GM19240 (cell line): ENCODE data around the gene CYLD.
A peak's percentile ranks its signal among the peaks of the same experiment; 100 is the strongest.

ENCODE experiments used
- DNase-seq: peaks from one replicate; pipeline ENCODE4 v3.0.0; 2011; ENCODE audit warnings: low spot score; ENCODE audit not compliant: insufficient read length

CYLD gene

DNA sequence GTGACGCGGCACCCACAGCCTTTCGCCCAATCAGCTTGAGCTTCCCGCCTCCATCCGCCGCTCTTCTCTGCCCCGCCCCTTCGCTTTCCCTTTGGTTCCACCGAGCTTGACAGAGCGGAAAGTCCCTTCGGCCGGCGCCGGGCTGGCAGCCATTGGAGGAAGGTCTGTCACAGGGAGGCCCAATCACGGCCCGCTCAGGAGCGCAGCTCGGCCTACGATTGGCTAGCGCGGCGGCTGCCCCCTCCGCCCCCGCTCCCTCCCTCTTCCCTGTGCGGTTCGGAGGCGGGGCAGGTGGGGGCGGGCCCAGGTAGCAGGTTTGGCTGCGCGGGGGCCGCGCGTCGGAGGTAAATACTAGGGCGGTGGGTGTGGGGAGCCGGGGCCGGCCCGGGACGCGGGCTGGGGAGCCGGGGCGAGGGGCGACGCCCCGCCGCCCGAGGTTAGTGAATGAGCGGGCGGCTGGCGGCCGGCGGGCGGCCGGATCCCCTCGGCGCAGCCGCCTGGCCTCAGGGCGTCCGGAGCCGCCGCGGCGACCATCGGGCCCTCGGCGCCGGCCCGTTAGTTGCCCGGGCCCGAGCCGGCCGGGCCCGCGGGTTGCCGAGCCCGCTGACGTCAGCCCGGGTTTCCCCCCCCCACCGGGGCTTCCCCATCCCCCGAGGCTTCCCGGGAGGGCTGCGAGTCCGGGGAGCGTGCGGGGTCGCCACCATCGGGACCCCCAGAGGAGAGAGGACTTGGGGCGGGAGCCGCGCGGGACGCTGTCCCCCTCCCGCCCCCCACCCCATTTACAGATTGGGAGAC lies at the start of gene CYLD:
Gene CYLD, plus strand, starts transcription at position 306 of the 795 bp plus-strand sequence. CDS start 7,613 bp downstream, outside the sequence.
- DNase-seq, result peak; percentile 78

DNA sequence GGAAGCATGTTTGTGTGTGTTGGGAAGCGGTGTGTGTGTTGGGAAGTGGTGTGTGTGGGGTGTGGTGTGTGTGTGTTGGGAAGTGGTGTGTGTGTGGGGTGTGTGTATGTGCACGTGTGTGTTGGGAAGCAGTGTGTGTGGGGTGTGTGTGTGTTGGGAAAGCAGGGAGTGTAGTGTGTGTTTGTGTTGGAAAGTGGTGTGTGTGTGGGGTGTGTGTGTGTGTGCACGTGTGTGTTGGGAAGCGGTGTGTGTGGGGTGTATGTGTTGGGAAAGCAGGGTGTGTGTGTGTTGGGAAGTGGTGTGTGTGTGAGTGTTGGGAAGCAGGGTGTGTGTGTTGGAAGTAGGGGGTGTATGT lies 49.3 kb upstream of the CYLD start:
- no peak for DNase-seq

DNA sequence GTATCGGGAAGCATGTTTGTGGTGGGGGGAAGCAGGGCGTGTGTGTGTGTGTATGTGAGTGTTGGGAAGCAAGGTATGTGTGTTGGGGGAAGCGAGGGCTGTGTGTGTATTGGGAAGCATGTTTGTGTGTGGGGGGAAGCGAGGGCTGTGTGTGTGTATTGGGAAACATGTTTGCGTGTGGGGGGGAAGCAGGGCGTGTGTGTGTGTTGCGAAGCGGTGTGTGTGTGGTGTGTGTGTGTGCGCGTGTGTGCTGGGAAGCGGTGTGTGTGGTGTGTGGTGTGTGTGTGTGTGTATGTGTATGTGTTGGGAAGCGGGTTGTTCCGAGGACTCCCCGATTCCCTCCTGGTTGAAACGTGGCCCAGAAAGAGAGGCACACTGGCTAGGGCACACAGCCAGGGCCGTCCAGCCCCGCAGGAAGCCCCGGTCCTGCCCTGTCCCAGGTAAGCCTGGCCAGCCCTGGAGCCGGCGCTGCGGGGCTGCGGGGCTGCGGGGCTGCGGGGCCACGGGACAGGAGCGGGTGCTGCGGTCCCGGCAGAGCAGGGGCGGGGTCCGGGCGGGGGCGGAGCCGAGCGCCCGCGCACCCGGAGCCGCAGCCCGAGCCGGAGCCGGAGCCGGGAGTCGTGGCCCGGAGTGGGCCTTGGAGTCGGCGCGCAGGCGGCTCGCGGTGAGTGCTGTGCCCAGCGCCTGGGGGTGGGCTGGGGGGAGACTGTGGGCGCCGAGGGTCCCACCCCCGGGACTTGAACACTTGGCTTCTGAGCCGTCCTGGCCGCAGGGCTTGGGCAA lies 48.7 kb upstream of the CYLD start, which contains the start of gene NOD2:
Gene NOD2, plus strand, starts transcription at position 608 of the 783 bp plus-strand sequence. CDS start 5,890 bp downstream, outside the sequence.
- DNase-seq, result no peak

- DNase-seq, result no peak
These were observed 47.7 kb upstream of the CYLD start for GRCh38 chr16:50694206-50694605.

GRCh38 chr16:50695017-50696000 lies 46.6 kb upstream of the CYLD start:
- DNase-seq, result no peak

DNA sequence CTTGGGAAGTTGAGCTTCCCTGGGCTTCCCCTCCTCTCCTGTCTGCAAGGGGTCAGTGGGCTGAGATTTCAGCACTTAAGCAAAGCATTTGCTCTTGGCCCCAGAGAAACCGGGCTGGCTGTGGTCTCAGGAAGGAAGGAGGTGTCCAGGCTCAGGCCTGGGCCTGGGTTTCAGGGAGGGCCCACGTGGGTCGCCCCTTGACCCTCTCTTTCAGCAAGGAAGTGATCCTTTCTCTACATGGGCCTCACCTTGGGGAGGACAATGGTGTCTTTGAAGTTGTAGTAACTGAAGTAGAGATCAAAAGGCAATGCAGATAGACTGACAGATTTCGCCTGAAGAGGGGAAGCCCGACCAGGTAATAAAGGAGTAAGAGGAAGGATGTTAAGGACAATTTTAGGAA lies 45.8 kb upstream of the CYLD start:
- DNase-seq, result no peak

DNA sequence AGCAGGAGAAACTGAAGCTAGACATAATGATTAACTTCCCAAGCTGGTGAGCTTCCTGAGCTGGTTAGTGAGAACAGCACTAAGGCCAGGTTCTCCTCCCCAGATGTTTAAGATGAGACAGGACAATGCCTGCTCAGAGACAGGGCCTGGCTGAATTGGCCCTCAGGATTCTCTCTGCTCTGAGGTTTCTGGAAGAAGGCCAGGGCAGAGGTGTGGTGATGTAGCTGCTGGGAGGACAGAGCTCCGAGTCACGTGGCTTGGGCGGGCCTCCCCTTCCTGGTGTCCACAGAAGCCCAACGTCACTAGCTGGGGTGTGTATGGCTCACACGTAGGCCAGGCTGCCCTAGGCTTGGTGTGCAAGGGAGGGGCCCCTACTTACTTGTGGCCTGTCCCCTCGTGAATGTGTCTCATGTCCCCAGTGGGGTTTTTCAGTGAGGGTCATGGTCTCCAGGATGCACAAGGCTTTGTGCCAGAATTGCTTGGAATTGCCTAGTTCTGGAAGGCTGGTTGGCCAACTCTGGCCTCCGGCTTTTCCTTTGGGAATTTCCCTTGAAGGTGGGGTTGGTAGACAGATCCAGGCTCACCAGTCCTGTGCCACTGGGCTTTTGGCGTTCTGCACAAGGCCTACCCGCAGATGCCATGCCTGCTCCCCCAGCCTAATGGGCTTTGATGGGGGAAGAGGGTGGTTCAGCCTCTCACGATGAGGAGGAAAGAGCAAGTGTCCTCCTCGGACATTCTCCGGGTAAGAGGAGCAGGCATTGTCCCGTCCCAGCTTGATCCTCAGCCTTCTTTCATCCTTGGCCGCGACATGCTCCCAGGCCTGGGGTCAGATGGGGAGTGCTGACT lies 45.1 kb upstream of the CYLD start:
- peak; percentile 43 for DNase-seq

GRCh38 chr16:50697421-50697715 lies 44.5 kb upstream of the CYLD start:
- DNase-seq, result no peak

DNA sequence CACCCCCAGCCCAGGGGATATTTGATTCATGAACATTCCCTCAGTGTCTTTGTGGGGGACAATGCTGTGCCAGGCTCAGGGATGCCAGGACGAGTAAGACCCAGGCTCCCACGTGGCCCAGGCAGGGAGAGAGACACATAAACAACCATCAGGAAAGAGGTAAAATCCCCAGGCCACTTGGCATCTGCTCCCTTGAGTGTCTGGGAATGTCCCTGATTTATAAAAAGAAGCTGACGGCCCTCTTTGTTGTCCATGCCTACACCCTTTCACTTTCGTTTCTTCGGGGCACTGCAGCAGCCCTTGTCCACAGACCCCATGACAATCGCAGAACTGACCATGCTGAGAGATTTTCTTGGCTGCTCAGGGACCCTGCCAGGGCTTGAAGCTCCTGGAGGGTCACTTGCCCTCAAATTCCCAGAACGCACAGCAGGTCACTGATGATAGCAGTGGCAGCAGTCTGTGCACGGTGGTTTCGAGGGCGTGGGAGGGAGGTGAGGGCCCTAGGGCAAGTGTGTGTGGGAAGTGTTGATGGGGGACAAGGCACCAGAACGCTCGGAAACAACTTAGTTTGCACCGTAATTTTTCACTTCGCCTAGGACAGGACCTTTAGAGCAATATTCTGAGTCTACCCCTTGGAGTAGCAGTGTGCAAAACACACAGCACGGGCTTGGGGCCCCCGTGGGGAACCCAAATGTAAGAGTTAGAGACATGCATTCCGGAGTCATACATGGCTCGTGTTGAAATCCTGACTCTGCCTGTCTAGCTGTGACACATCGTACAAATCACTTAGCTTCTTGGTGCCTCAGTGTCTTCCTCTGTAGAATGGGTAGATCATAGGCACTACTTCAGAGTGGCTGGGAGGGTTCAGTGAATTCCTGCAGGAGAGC lies 43.8 kb upstream of the CYLD start:
- DNase-seq, result no peak

GRCh38 chr16:50699326-50700159 lies 42.3 kb upstream of the CYLD start:
- no peak for DNase-seq

- DNase-seq, result no peak
These were observed 39.2 kb upstream of the CYLD start for GRCh38 chr16:50702725-50703124.

GRCh38 chr16:50704245-50704644 lies 37.6 kb upstream of the CYLD start:
- no peak for DNase-seq

DNA sequence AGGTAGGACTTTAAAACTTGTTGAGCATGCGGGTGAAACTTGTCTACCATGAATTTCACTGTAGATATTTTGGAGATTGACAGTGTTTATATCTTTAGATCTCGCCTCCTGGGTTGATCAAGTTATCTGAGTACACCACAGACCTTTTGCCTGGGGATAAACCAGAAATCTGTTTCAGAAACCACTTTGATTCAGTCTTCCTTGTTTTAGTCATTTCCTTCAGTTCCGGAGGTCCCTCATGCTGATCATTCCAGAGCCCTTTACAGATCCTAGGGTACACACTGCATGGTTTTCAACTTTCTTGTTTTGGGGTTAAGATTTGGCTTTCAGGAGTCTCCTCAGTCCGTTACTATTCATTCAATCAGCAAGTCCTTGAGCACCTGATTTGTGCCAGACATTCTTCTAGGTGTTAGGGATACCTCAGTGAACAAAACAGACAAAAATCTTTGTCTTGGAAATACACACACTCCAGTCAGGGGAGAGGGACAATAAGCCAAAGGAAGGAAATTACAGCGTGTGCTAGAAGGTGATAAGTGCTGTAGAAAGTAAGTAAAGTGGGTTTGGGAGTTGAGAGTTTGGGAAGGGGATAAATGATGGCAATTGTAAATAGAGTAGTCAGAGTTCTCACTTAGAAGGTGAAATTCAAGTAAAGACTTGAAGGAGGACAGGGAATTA lies 36.3 kb upstream of the CYLD start:
- DNase-seq, result no peak

GRCh38 chr16:50706250-50706649 lies 35.6 kb upstream of the CYLD start:
- no peak for DNase-seq

DNA sequence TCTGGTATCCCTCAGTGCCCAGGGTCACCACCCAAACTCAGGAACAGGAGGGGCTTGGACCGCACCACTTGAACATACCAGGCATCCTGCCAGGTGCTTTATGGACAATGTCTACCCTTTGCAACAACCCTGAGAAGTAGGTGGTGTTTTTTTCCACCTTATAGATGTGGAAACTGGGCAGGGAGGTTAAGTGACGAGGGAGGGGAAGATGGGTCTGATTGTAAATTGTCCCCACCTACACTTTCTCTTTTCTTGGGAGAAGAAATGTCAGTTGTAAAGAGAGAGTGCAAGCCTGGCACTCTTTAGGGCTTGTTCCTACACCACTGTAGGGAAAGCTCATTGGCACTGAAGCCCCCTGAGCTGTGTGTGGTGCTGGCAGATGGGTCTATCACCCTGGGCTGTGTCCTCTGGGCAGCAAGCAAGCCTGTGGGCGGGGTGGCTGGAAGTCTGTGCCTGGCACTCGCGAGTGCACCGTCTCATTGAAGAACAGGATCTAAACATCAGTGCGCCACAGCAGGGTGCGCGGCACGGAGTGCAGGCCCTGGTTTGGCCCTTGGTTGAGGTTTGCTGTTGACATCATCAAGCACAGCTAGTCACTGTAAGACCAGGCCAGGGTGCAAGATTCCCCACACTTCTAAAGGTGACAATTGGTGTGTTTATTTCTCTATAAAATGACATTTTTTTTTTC lies 33.4 kb upstream of the CYLD start:
- DNase-seq, result no peak

- DNase-seq, result no peak
These were observed 32.7 kb upstream of the CYLD start for GRCh38 chr16:50709061-50709684.

GRCh38 chr16:50709980-50710379 lies 31.9 kb upstream of the CYLD start:
- DNase-seq, result no peak
